ENCODE data around the gene BRD9. TPM values are rescaled to one million over a fixed set of nuclear protein-coding genes. Genes with fewer than 3 reads are reported as not detected.

BRD9 gene
- total and polyA plus RNA-seq, 10 donors = 26.5 to 82.9 (median 39.1) TPM

GRCh38 chr5:878125-878524 is 14.5 kb downstream of the BRD9 start:
- H3K4me1 ChIP-seq = peaks cover 0 to 7% (median under 1%) of the 10 kb centered on the region in 6 donors
- intact Hi-C loops (cut with DNase I; ENCODE audit: low total_unique reads) = no loop called here
- no peaks in the 10 kb centered on the region for H3K27me3 ChIP-seq (replicated peaks in 1 of 7)
- 95 to 97% (median 97%) methylated on average over 15 of the region's 15 CpGs for WGBS, 5 donors
- no peak overlapping the region for H3K4me3 ChIP-seq
- TF ChIP-seq CTCF (IDR thresholded peaks at IDR 0.05 in 8 of 11, conservative IDR thresholded peaks at IDR 0.05 in 3 of 11) = no peak
- no peak for TF ChIP-seq POLR2A (IDR thresholded peaks at IDR 0.05)
- no peak for TF ChIP-seq POLR2AphosphoS5 (IDR thresholded peaks at IDR 0.05)
- no peak overlapping the region for H3K27ac ChIP-seq
- H3K9me3 ChIP-seq = no peaks in the 10 kb centered on the region
- H3K36me3 ChIP-seq = peaks cover 4 to 82% (median 73%) of the 10 kb centered on the region in 6 donors
- peak; percentile 48 for DNase-seq

GRCh38 chr5:876398-877365 is 15.9 kb downstream of the BRD9 start:
- peaks cover 4 to 82% (median 78%) of the 10 kb centered on the region in 6 donors for H3K36me3 ChIP-seq
- H3K4me3 ChIP-seq = no peak overlapping the region
- no peaks in the 10 kb centered on the region for H3K9me3 ChIP-seq
- peaks cover 0 to 21% (median 3%) of the 10 kb centered on the region in 6 donors for H3K4me1 ChIP-seq
- H3K27me3 ChIP-seq (replicated peaks in 1 of 7) = no peaks in the 10 kb centered on the region
- no peak overlapping the region for H3K27ac ChIP-seq
- peak; percentile 63 for DNase-seq
- 91 to 96% (median 94%) methylated on average over 27 to 28 of the region's 28 CpGs for WGBS, 5 donors
- intact Hi-C loops (cut with DNase I; ENCODE audit: low total_unique reads) = no loop called here
- TF ChIP-seq POLR2AphosphoS5 (IDR thresholded peaks at IDR 0.05) (no peak), POLR2A (IDR thresholded peaks at IDR 0.05) (no peak), CTCF (IDR thresholded peaks at IDR 0.05 in 8 of 11, conservative IDR thresholded peaks at IDR 0.05 in 3 of 11) (no peak)

- no peak overlapping the region for H3K4me3 ChIP-seq
- no peaks in the 10 kb centered on the region for H3K9me3 ChIP-seq
- H3K4me1 ChIP-seq = peaks cover 0 to 21% (median 3%) of the 10 kb centered on the region in 6 donors
- no peaks in the 10 kb centered on the region for H3K27me3 ChIP-seq (replicated peaks in 1 of 7)
- no peak overlapping the region for H3K27ac ChIP-seq
- DNase-seq = peak; percentile 59
- intact Hi-C loops (cut with DNase I; ENCODE audit: low total_unique reads) = no loop called here
- TF ChIP-seq POLR2A (IDR thresholded peaks at IDR 0.05) = no peak
- no peak for TF ChIP-seq CTCF (IDR thresholded peaks at IDR 0.05 in 8 of 11, conservative IDR thresholded peaks at IDR 0.05 in 3 of 11)
- no peak for TF ChIP-seq POLR2AphosphoS5 (IDR thresholded peaks at IDR 0.05)
- H3K36me3 ChIP-seq = peaks cover 7 to 82% (median 78%) of the 10 kb centered on the region in 6 donors
- WGBS, 5 donors = 96 to 99% (median 97%) methylated on average over 19 to 24 of the region's 24 CpGs
Measured at GRCh38 chr5:875931-876330, 16.7 kb downstream of the BRD9 start.

GRCh38 chr5:873328-873727 is 19.3 kb downstream of the BRD9 start:
- Histone ChIP-seq H3K4me3 (no peak overlapping the region), H3K27me3 (replicated peaks in 1 of 7) (no peaks in the 10 kb centered on the region), H3K27ac (no peak overlapping the region), H3K9me3 (no peaks in the 10 kb centered on the region), H3K4me1 (peaks cover 0 to 21% (median 3%) of the 10 kb centered on the region in 6 donors), H3K36me3 (peaks cover 7 to 100% (median 99%) of the 10 kb centered on the region in 6 donors)
- no peak for TF ChIP-seq POLR2A (IDR thresholded peaks at IDR 0.05)
- TF ChIP-seq POLR2AphosphoS5 (IDR thresholded peaks at IDR 0.05) = no peak
- no peak for TF ChIP-seq CTCF (IDR thresholded peaks at IDR 0.05 in 8 of 11, conservative IDR thresholded peaks at IDR 0.05 in 3 of 11)
- DNase-seq = no peak
- intact Hi-C loops (cut with DNase I; ENCODE audit: low total_unique reads) = no loop called here
- WGBS, 5 donors = 71 to 81% (median 76%) methylated on average over 8 of the region's 8 CpGs
